MCF 10A (cell line): Measurements from ENCODE around the gene ENDOG. TPM values are rescaled to one million over a fixed set of nuclear protein-coding genes. Genes with fewer than 3 reads are reported as not detected.

Experiments used
- BruUV-seq: library from RNA; stranded (reverse); fragments of 400-500 nt; replicated peaks from 2 replicates; lab custom pipeline; 2021; lab: Mats Ljungman, UMichigan
- CTCF ChIA-PET: fragments of 300-600 bp; sonication (Branson Sonifier 250); formaldehyde crosslinking; extraction: SDS; loops from one replicate; lab custom pipeline; 2021; ENCODE audit warnings: antibody characterized with exemption, inconsistent platforms; lab: Yijun Ruan, JAX
- POLR2A ChIA-PET: fragments of 300-600, 350-650 bp; sonication (Branson Sonifier 250); formaldehyde crosslinking; extraction: SDS; loops from one replicate; lab custom pipeline; 2020; ENCODE audit warnings: antibody characterized with exemption, inconsistent platforms; lab: Yijun Ruan, JAX
- DNase-seq: peaks from one replicate; pipeline ENCODE4 v3.0.0-alpha.2; 2018; ENCODE audit not compliant: unreplicated experiment
- H3K27ac Mint-ChIP-seq: one replicate; pipeline ENCODE4 v1.8.0; 2022; ENCODE audit warnings: mild to moderate bottlenecking, low read depth, mixed read lengths; ENCODE audit not compliant: unreplicated experiment
- H3K27me3 Mint-ChIP-seq: one replicate; pipeline ENCODE4 v1.8.0; 2022; ENCODE audit warnings: mixed read lengths; ENCODE audit not compliant: insufficient read depth, unreplicated experiment
- H3K36me3 Mint-ChIP-seq: one replicate; pipeline ENCODE4 v1.8.0; 2022; ENCODE audit warnings: mild to moderate bottlenecking, moderate library complexity, mixed read lengths; ENCODE audit not compliant: insufficient read depth, unreplicated experiment
- H3K4me1 Mint-ChIP-seq: one replicate; pipeline ENCODE4 v1.8.0; 2022; ENCODE audit warnings: mixed read lengths; ENCODE audit not compliant: insufficient read depth, unreplicated experiment
- H3K4me3 Mint-ChIP-seq: one replicate; pipeline ENCODE4 v1.8.0; 2022; ENCODE audit warnings: mild to moderate bottlenecking, moderate library complexity, mixed read lengths; ENCODE audit not compliant: unreplicated experiment
- H3K9me3 Mint-ChIP-seq: one replicate; pipeline ENCODE4 v1.8.0; 2022; ENCODE audit warnings: mixed read lengths; ENCODE audit not compliant: unreplicated experiment
- intact Hi-C: fragments of 100-400 bp; cut with micrococcal nuclease; formaldehyde crosslinking; loops from 2 replicates; pipeline ENCODE4 v1.14.1; 2022
- total RNA-seq: library from RNA; stranded (reverse); gene quantifications from 2 replicates; pipeline ENCODE4 v1.2.3, GENCODE V29; 2022
- TF ChIP-seq, protein P1 (sequence below): fragments of 200-600 bp; IDR thresholded peaks from one replicate; pipeline ENCODE4 v1.8.0; 2022; ENCODE audit warnings: antibody characterized with exemption, mild to moderate bottlenecking; ENCODE audit not compliant: unreplicated experiment

ENDOG gene
- total RNA-seq, 1 experiment from 2014 or later = 22.0 TPM

DNA sequence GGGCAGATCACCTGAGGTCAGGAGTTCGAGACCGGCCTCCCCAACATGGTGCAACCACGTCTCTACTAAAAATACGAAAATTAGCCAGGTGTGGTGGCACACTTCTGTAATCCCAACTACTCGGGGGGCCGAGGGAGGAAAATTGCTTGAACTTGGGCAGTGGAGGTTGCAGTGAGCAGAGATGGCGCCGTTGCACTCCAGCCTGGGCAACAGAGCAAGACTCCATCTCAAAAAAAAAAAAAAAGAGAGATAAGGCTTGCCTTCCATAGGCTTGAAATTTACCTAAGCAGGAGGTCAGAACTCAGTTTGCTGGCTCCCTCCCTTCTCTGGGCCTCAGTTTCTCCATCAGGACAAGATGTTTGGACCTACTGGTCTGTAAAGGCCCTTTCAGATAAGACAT, 10.0 kb downstream of the ENDOG start:
- Mint-ChIP-seq H3K4me1 (peaks cover 15% of the 10 kb centered on the region), H3K36me3 (peaks cover 21% of the 10 kb centered on the region), H3K27me3 (no peaks in the 10 kb centered on the region), H3K9me3 (no peaks in the 10 kb centered on the region), H3K27ac (no peak overlapping the region), H3K4me3 (peak overlapping the region; percentile 97)
- POLR2A ChIA-PET = interaction anchor here (0.5 to 2.1 kb wide), 3 partner anchors 10 to 1866 kb away, joined by 3 to 21 read pairs (median 3); partner anchors contain the start of gene ENDOG
- CTCF ChIA-PET = interaction anchor here (1.4 to 2.3 kb wide), 2 partner anchors 10 to 193 kb away, joined by 5 to 6 read pairs; partner anchors contain the start of gene ENDOG
- TF ChIP-seq, protein P1, sequence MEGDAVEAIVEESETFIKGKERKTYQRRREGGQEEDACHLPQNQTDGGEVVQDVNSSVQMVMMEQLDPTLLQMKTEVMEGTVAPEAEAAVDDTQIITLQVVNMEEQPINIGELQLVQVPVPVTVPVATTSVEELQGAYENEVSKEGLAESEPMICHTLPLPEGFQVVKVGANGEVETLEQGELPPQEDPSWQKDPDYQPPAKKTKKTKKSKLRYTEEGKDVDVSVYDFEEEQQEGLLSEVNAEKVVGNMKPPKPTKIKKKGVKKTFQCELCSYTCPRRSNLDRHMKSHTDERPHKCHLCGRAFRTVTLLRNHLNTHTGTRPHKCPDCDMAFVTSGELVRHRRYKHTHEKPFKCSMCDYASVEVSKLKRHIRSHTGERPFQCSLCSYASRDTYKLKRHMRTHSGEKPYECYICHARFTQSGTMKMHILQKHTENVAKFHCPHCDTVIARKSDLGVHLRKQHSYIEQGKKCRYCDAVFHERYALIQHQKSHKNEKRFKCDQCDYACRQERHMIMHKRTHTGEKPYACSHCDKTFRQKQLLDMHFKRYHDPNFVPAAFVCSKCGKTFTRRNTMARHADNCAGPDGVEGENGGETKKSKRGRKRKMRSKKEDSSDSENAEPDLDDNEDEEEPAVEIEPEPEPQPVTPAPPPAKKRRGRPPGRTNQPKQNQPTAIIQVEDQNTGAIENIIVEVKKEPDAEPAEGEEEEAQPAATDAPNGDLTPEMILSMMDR = no peak
- intact Hi-C loops = no loop called here
- no peak for DNase-seq
- BruUV-seq = no TSS peak

DNA sequence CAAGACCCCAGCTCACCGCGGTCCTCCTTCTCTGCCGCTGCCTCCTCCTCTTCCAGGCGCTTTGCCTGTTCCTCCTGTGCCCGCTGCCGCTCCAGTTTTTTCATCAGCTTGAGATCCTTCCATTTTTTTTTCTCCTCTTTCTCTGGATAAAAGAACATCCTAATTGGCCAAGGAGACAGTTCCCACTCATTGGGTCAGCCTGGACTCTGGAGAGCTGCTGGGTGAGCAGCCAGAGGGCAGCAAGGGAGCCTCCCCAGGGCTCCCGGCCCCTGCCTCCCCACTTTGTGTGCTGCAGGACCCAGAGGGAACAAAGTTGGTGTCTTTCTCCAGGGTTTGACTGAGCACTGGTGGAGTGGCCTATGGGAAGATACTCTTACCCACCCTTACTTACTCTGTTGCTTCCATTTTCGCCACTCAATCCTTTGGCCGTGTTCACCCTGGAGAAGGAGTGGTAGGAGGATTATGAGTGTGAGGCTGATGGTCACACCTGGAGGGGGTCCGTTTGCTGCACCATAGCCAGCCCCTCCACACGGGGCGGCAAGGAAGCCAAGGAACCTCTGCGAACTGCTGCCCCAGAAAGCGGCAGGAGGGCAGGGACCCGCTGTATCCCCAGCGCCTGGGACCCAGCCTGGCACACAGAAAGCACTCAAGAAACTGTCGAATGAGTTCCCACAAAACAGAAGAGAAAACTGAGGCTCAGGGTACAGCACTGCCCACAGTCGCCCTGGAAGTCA, 10.6 kb downstream of the ENDOG start:
- no peak for DNase-seq
- TF ChIP-seq, protein P1 = no peak
- POLR2A ChIA-PET = interaction anchor here (0.5 to 2.1 kb wide), 14 partner anchors 9 to 1865 kb away, joined by 3 to 39 read pairs (median 4); partner anchors contain the start of genes ENDOG, KYAT1 and SPTAN1
- Mint-ChIP-seq H3K4me3 (peak overlapping the region; percentile 97), H3K9me3 (no peaks in the 10 kb centered on the region), H3K27ac (peak overlapping the region; percentile 94), H3K4me1 (peaks cover 15% of the 10 kb centered on the region), H3K27me3 (no peaks in the 10 kb centered on the region), H3K36me3 (peaks cover 21% of the 10 kb centered on the region)
- BruUV-seq = no TSS peak
- CTCF ChIA-PET = interaction anchor here (1.0 to 2.3 kb wide), 3 partner anchors 10 to 35 kb away, joined by 4 to 13 read pairs (median 6); partner anchors contain the start of gene ENDOG
- intact Hi-C loops = no loop called here

GRCh38 chr9:128829477-128830251, 11.4 kb downstream of the ENDOG start, which contains the start of gene SPOUT1:
Gene SPOUT1, minus strand, starts transcription at chr9:128829794. Its CDS starts 14 bp downstream, at chr9:128829780.
- Mint-ChIP-seq H3K36me3 (peaks cover 16% of the 10 kb centered on the region), H3K9me3 (no peaks in the 10 kb centered on the region), H3K4me3 (peak within 1 kb of the TSS; percentile 97), H3K4me1 (peaks cover 15% of the 10 kb centered on the region), H3K27ac (peak within 1 kb of the TSS; percentile 94), H3K27me3 (no peaks in the 10 kb centered on the region)
- TF ChIP-seq, protein P1 = no peak
- CTCF ChIA-PET = interaction anchor here (0.6 to 1.3 kb wide), 4 partner anchors 11 to 348 kb away, joined by 3 to 13 read pairs (median 4); partner anchors contain the start of genes ENDOG and IER5L
- DNase-seq = peak; percentile 95
- BruUV-seq = no TSS peak
- POLR2A ChIA-PET = interaction anchor here (0.6 to 1.8 kb wide), 26 partner anchors 9 to 501 kb away, joined by 3 to 39 read pairs (median 4); partner anchors contain the start of genes ENDOG, KYAT1, SH3GLB2 and SPTAN1
- intact Hi-C loops = no loop called here
